GM12878 (cell line): Measurements from ENCODE around the gene S100A2.
A peak's percentile ranks its signal among the peaks of the same experiment; 100 is the strongest.

ENCODE experiments used
- CTCF ChIP-seq, 3 experiments: IDR thresholded peaks in 2 of 3; conservative IDR thresholded peaks in 1 of 3; 2 replicates each; pipeline ENCODE4 v1.5.1; 2011; ENCODE audit warnings: low read depth in 3 of 3, low read length in 3 of 3, mild to moderate bottlenecking in 3 of 3, control low read depth in 2 of 3, moderate library complexity in 2 of 3, inconsistent platforms in 1 of 3, mixed read lengths in 1 of 3; ENCODE audit not compliant: control insufficient read depth in 2 of 3, insufficient read depth in 1 of 3; ENCODE audit errors: extremely low read depth in 1 of 3
- FOS ChIP-seq: IDR thresholded peaks from 3 replicates; pipeline ENCODE4 v1.6.1; 2011; ENCODE audit warnings: borderline replicate concordance; ENCODE audit not compliant: insufficient read length; ENCODE audit errors: extremely low read depth
- JUNB ChIP-seq: IDR thresholded peaks from 2 replicates; pipeline ENCODE4 v1.6.1; 2016; ENCODE audit warnings: antibody characterized with exemption, mild to moderate bottlenecking
- POLR2AphosphoS5 ChIP-seq: IDR thresholded peaks from 2 replicates; pipeline ENCODE4 v1.6.1; 2011; ENCODE audit warnings: mild to moderate bottlenecking, low read length, inconsistent platforms
- SPI1 ChIP-seq: IDR thresholded peaks from 2 replicates; pipeline ENCODE4 v1.6.1; 2011; ENCODE audit warnings: low read depth, mild to moderate bottlenecking, low read length, moderate library complexity, borderline replicate concordance; ENCODE audit not compliant: insufficient read depth
- TAF1 ChIP-seq: IDR thresholded peaks from 2 replicates; pipeline ENCODE4 v1.6.1; 2011; ENCODE audit warnings: mild to moderate bottlenecking, low read depth, low read length, borderline replicate concordance
- TCF12 ChIP-seq: IDR thresholded peaks from 2 replicates; pipeline ENCODE4 v1.6.1; 2011; ENCODE audit warnings: low read depth, mild to moderate bottlenecking, low read length
- YY1 ChIP-seq: IDR thresholded peaks from 2 replicates; pipeline ENCODE4 v1.6.1; 2011; ENCODE audit warnings: low read depth, mild to moderate bottlenecking, low read length
- ZNF622 ChIP-seq: fragments of 450-650 bp; IDR thresholded peaks from 2 replicates; pipeline ENCODE4 v1.6.1; 2017; ENCODE audit warnings: mild to moderate bottlenecking, inconsistent platforms
- TF ChIP-seq, protein P1 (sequence below): IDR thresholded peaks from 2 replicates; pipeline ENCODE4 v1.6.1; 2012; ENCODE audit warnings: low read depth, low read length, improper control_type of control experiment
- TF ChIP-seq, protein P2 (sequence below): fragments of 450-650 bp; formaldehyde crosslinking; IDR thresholded peaks from 2 replicates; pipeline ENCODE4 v1.4.0; 2020; ENCODE audit warnings: mild to moderate bottlenecking, moderate library complexity
- TF ChIP-seq, protein P3 (sequence below): IDR thresholded peaks from 2 replicates; pipeline ENCODE4 v1.6.1; 2012; ENCODE audit warnings: mild to moderate bottlenecking, low read depth, low read length

DNA sequence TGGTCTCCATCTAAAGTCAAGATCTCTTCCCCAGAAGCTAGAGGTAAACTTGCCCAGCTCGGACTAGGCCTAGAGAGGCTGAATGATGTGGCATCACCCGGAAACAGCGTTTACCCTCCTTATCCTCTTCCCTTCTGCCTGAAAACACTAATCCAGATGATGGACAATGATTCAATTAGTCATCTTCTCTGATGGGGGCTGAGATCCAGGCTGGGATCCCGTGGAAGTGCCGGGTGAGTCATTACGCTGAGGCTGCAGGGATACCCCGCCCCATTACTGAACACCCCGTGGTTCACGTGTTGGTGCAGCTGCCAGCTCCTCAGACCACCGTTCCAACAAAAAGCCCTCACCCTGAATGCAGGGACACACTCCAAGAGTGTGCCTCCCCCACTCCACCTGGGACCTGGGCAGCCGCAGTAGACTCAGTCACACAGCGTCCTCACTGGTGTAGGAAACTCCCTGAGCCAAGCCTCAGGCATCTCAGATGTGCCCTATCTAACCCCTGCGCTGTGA lies 31.9 kb downstream of the S100A2 start:
- TF ChIP-seq CTCF (IDR thresholded peaks at IDR 0.05 in 2 of 3, conservative IDR thresholded peaks at IDR 0.05 in 1 of 3; ENCODE audit: control insufficient read depth in 2 of 3, extremely low read depth in 1 of 3, insufficient read depth in 1 of 3, low read depth in 3 of 3, low read length in 3 of 3), result no peak
- no peak for TF ChIP-seq YY1
- no peak for TF ChIP-seq FOS
- no peak for TF ChIP-seq ZNF622
- no peak for TF ChIP-seq POLR2AphosphoS5
- TF ChIP-seq, protein P1, sequence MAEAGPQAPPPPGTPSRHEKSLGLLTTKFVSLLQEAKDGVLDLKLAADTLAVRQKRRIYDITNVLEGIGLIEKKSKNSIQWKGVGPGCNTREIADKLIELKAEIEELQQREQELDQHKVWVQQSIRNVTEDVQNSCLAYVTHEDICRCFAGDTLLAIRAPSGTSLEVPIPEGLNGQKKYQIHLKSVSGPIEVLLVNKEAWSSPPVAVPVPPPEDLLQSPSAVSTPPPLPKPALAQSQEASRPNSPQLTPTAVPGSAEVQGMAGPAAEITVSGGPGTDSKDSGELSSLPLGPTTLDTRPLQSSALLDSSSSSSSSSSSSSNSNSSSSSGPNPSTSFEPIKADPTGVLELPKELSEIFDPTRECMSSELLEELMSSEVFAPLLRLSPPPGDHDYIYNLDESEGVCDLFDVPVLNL, result no peak
- no peak for TF ChIP-seq SPI1
- TF ChIP-seq, protein P2, sequence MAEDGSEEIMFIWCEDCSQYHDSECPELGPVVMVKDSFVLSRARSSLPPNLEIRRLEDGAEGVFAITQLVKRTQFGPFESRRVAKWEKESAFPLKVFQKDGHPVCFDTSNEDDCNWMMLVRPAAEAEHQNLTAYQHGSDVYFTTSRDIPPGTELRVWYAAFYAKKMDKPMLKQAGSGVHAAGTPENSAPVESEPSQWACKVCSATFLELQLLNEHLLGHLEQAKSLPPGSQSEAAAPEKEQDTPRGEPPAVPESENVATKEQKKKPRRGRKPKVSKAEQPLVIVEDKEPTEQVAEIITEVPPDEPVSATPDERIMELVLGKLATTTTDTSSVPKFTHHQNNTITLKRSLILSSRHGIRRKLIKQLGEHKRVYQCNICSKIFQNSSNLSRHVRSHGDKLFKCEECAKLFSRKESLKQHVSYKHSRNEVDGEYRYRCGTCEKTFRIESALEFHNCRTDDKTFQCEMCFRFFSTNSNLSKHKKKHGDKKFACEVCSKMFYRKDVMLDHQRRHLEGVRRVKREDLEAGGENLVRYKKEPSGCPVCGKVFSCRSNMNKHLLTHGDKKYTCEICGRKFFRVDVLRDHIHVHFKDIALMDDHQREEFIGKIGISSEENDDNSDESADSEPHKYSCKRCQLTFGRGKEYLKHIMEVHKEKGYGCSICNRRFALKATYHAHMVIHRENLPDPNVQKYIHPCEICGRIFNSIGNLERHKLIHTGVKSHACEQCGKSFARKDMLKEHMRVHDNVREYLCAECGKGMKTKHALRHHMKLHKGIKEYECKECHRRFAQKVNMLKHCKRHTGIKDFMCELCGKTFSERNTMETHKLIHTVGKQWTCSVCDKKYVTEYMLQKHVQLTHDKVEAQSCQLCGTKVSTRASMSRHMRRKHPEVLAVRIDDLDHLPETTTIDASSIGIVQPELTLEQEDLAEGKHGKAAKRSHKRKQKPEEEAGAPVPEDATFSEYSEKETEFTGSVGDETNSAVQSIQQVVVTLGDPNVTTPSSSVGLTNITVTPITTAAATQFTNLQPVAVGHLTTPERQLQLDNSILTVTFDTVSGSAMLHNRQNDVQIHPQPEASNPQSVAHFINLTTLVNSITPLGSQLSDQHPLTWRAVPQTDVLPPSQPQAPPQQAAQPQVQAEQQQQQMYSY (CRISPR knock-in tag), result no peak
- TF ChIP-seq, protein P3, sequence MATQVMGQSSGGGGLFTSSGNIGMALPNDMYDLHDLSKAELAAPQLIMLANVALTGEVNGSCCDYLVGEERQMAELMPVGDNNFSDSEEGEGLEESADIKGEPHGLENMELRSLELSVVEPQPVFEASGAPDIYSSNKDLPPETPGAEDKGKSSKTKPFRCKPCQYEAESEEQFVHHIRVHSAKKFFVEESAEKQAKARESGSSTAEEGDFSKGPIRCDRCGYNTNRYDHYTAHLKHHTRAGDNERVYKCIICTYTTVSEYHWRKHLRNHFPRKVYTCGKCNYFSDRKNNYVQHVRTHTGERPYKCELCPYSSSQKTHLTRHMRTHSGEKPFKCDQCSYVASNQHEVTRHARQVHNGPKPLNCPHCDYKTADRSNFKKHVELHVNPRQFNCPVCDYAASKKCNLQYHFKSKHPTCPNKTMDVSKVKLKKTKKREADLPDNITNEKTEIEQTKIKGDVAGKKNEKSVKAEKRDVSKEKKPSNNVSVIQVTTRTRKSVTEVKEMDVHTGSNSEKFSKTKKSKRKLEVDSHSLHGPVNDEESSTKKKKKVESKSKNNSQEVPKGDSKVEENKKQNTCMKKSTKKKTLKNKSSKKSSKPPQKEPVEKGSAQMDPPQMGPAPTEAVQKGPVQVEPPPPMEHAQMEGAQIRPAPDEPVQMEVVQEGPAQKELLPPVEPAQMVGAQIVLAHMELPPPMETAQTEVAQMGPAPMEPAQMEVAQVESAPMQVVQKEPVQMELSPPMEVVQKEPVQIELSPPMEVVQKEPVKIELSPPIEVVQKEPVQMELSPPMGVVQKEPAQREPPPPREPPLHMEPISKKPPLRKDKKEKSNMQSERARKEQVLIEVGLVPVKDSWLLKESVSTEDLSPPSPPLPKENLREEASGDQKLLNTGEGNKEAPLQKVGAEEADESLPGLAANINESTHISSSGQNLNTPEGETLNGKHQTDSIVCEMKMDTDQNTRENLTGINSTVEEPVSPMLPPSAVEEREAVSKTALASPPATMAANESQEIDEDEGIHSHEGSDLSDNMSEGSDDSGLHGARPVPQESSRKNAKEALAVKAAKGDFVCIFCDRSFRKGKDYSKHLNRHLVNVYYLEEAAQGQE, result no peak
- TF ChIP-seq TCF12, result peak; percentile 9; the same call in 1 of the 2 replicates
- no peak for TF ChIP-seq JUNB
- no peak for TF ChIP-seq TAF1
